Panc1 (cell line): Measurements from ENCODE around the gene TTC28. TPM values are rescaled to one million over a fixed set of nuclear protein-coding genes. Genes with fewer than 3 reads are reported as not detected.

Source experiments
- ATAC-seq: fragments of 200-7000 bp; cut with Tn5 transposase; 2 replicates; pipeline ENCODE4 v1.9.1; 2020; ENCODE audit warnings: mild to moderate bottlenecking, moderate library complexity
- BruUV-seq: library from RNA; stranded (reverse); fragments of 400-500 nt; replicated peaks from 2 replicates; lab custom pipeline; 2021; lab: Mats Ljungman, UMichigan
- CTCF ChIA-PET: fragments of 300-600 bp; sonication (Branson Sonifier 250); formaldehyde crosslinking; loops from one replicate; lab custom pipeline; 2022; ENCODE audit warnings: antibody characterized with exemption; lab: Charles Lee
- POLR2A ChIA-PET: fragments of 300-600 bp; sonication (Branson Sonifier 250); formaldehyde crosslinking; loops from one replicate; lab custom pipeline; 2022; ENCODE audit warnings: antibody characterized with exemption; lab: Charles Lee
- DNase-seq: peaks from one replicate; pipeline ENCODE4 v3.0.0-alpha.2; 2010; ENCODE audit warnings: low read depth, low spot score
- H3K27ac ChIP-seq: 2 replicates; pipeline ENCODE4 v1.5.1; 2011; ENCODE audit warnings: mild to moderate bottlenecking, low read length, inconsistent platforms
- H3K27me3 ChIP-seq: fragments of 200-500 bp; sonication (Bioruptor generic); 2 replicates; pipeline ENCODE4 v1.6.0; 2014; ENCODE audit warnings: low read length, inconsistent platforms; ENCODE audit not compliant: control insufficient read depth, insufficient read depth
- H3K36me3 ChIP-seq: fragments of 200-500 bp; sonication (Bioruptor generic); 2 replicates; pipeline ENCODE4 v1.5.1; 2014; ENCODE audit warnings: inconsistent platforms, mild to moderate bottlenecking, low read length, moderate library complexity; ENCODE audit not compliant: control insufficient read depth, insufficient read depth
- H3K4me1 ChIP-seq: 2 replicates; pipeline ENCODE4 v1.5.1; 2011; ENCODE audit warnings: inconsistent platforms, mild to moderate bottlenecking, low read length, moderate library complexity; ENCODE audit not compliant: control insufficient read depth, insufficient read depth
- H3K4me3 ChIP-seq, 2 experiments: 2 replicates each; pipeline ENCODE4 v1.5.1; 2011 to 2012; ENCODE audit warnings: low read depth in 2 of 2, low read length in 2 of 2, mild to moderate bottlenecking in 2 of 2, inconsistent platforms in 1 of 2, moderate library complexity in 1 of 2
- H3K9me3 ChIP-seq: fragments of 200-500 bp; sonication (Bioruptor generic); 2 replicates; pipeline ENCODE4 v1.5.1; 2014; ENCODE audit warnings: low read depth, mild to moderate bottlenecking, inconsistent platforms, low read length, moderate library complexity; ENCODE audit not compliant: control insufficient read depth, insufficient read depth
- POLR2AphosphoS5 ChIP-seq: IDR thresholded peaks from 2 replicates; pipeline ENCODE4 v1.6.1; 2012; ENCODE audit warnings: mild to moderate bottlenecking, low read depth, low read length, moderate library complexity
- SIN3A ChIP-seq: IDR thresholded peaks from 2 replicates; pipeline ENCODE4 v1.6.1; 2012; ENCODE audit warnings: low read depth, mild to moderate bottlenecking, low read length, moderate library complexity, borderline replicate concordance; ENCODE audit not compliant: insufficient read depth
- TCF7L2 ChIP-seq: IDR thresholded peaks from 2 replicates; pipeline ENCODE4 v1.6.1; 2011; ENCODE audit warnings: mild to moderate bottlenecking, low read depth, low read length, inconsistent platforms
- in situ Hi-C: cut with HindIII; loops from 2 replicates; pipeline ENCODE4 v1.10.0; 2016; ENCODE audit warnings: low sequenced_read_pairs, low pct_unique_long_range_greater_than_20kb
- intact Hi-C: fragments of 100-400 bp; cut with micrococcal nuclease; formaldehyde crosslinking; loops from one replicate; pipeline ENCODE4 v1.10.0; 2022; ENCODE audit not compliant: unreplicated experiment
- total RNA-seq: library from RNA; stranded (reverse); gene quantifications from one replicate; pipeline ENCODE4 v1.2.1, GENCODE V29; 2021; ENCODE audit not compliant: unreplicated experiment
- TF ChIP-seq, protein P1 (sequence below), 2 experiments: IDR thresholded peaks; 2 replicates each; pipeline ENCODE4 v1.6.1; 2011 to 2012; ENCODE audit warnings: low read depth in 2 of 2, control low read depth in 1 of 2, low read length in 1 of 2, mild to moderate bottlenecking in 1 of 2, moderate library complexity in 1 of 2; ENCODE audit not compliant: insufficient read depth in 1 of 2
- TF ChIP-seq, protein P2 (sequence below): fragments of 450-650 bp; IDR thresholded peaks from 2 replicates; pipeline ENCODE4 v1.5.1; 2017; ENCODE audit warnings: mild to moderate bottlenecking

Gene TTC28
- total RNA-seq, 1 experiment from 2014 or later, result 24.8 TPM

DNA sequence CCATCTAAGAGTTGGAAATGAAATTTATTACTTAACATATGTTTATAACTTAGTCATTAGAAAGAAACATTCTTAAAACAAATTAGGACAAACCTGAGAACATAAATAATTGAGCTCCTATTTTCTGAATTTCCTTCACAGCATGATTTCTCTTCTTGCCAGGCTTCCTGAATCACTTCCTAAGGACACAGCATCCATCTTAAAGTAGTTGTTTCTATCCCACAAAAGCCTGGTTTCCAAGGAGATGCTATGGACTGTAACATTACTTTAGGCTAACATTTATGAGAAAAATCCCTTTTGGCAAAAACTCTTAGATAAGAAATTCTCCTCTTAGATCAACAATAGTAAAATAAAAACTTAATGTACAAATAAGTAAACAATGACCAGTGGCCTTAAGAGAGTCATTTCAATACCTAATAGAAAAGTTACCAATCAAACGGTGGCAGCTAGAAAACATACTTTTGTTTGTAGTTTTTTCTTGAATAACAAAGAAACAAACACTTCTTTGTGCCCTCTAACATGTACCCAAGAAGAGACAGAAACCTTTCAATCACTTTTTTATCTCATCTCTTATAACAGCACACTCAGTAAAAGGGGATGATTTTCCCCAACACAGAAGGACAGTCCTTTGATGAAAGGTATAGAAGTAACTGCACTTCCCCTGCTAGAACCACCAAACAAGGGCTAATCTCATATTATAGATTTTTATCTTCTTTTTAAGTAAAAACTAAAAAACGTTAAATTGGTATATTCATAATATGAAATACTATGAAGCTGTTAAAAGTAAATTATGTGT is 74.5 kb downstream of the TTC28 start:
- in situ Hi-C loops, result no loop called here
- intact Hi-C loops, result loop anchor here (5.0 kb wide), 1 partner anchor 222 kb away; no protein-coding TSS in a partner anchor
- BruUV-seq, result TSS peak; percentile 30
- Histone ChIP-seq H3K4me1 (no peaks in the 10 kb centered on the region), H3K4me3 (no peak overlapping the region), H3K36me3 (no peaks in the 10 kb centered on the region), H3K27me3 (no peaks in the 10 kb centered on the region), H3K9me3 (no peaks in the 10 kb centered on the region), H3K27ac (no peak overlapping the region)
- TF ChIP-seq TCF7L2 (no peak), SIN3A (no peak), POLR2AphosphoS5 (no peak)
- TF ChIP-seq, protein P1, sequence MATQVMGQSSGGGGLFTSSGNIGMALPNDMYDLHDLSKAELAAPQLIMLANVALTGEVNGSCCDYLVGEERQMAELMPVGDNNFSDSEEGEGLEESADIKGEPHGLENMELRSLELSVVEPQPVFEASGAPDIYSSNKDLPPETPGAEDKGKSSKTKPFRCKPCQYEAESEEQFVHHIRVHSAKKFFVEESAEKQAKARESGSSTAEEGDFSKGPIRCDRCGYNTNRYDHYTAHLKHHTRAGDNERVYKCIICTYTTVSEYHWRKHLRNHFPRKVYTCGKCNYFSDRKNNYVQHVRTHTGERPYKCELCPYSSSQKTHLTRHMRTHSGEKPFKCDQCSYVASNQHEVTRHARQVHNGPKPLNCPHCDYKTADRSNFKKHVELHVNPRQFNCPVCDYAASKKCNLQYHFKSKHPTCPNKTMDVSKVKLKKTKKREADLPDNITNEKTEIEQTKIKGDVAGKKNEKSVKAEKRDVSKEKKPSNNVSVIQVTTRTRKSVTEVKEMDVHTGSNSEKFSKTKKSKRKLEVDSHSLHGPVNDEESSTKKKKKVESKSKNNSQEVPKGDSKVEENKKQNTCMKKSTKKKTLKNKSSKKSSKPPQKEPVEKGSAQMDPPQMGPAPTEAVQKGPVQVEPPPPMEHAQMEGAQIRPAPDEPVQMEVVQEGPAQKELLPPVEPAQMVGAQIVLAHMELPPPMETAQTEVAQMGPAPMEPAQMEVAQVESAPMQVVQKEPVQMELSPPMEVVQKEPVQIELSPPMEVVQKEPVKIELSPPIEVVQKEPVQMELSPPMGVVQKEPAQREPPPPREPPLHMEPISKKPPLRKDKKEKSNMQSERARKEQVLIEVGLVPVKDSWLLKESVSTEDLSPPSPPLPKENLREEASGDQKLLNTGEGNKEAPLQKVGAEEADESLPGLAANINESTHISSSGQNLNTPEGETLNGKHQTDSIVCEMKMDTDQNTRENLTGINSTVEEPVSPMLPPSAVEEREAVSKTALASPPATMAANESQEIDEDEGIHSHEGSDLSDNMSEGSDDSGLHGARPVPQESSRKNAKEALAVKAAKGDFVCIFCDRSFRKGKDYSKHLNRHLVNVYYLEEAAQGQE (IDR thresholded peaks at IDR 0.05; ENCODE audit: insufficient read depth in 1 of 2, low read depth in 2 of 2, low read length in 1 of 2), result no peak
- TF ChIP-seq, protein P2, sequence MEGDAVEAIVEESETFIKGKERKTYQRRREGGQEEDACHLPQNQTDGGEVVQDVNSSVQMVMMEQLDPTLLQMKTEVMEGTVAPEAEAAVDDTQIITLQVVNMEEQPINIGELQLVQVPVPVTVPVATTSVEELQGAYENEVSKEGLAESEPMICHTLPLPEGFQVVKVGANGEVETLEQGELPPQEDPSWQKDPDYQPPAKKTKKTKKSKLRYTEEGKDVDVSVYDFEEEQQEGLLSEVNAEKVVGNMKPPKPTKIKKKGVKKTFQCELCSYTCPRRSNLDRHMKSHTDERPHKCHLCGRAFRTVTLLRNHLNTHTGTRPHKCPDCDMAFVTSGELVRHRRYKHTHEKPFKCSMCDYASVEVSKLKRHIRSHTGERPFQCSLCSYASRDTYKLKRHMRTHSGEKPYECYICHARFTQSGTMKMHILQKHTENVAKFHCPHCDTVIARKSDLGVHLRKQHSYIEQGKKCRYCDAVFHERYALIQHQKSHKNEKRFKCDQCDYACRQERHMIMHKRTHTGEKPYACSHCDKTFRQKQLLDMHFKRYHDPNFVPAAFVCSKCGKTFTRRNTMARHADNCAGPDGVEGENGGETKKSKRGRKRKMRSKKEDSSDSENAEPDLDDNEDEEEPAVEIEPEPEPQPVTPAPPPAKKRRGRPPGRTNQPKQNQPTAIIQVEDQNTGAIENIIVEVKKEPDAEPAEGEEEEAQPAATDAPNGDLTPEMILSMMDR, result no peak
- ATAC-seq (no peak), DNase-seq (no peak)
- POLR2A ChIA-PET, result no interaction called here
- CTCF ChIA-PET, result no interaction called here

GRCh38 chr22:28601915-28602314 is 77.7 kb downstream of the TTC28 start:
- H3K27me3 ChIP-seq, result no peaks in the 10 kb centered on the region

More at GRCh38 chr22:28601915-28602314, 77.7 kb downstream of the TTC28 start:
- no peaks in the 10 kb centered on the region for H3K36me3 ChIP-seq
- no peak for ATAC-seq
- H3K4me3 ChIP-seq, result no peak overlapping the region
- CTCF ChIA-PET, result interaction anchor here (0.6 kb wide), 1 partner anchor 219 kb away, joined by 3 read pairs; no protein-coding TSS in a partner anchor
- POLR2A ChIA-PET, result interaction anchor here (0.5 to 0.6 kb wide), 2 partner anchors 14 to 138 kb away, joined by 3 to 7 read pairs; no protein-coding TSS in a partner anchor
- intact Hi-C loops, result loop anchor here (5.0 kb wide), 1 partner anchor 225 kb away; no protein-coding TSS in a partner anchor
- no peaks in the 10 kb centered on the region for H3K9me3 ChIP-seq
- no peaks in the 10 kb centered on the region for H3K4me1 ChIP-seq
- BruUV-seq, result no TSS peak
- no peak overlapping the region for H3K27ac ChIP-seq
- in situ Hi-C loops, result no loop called here
- TF ChIP-seq, protein P1 (IDR thresholded peaks at IDR 0.05; ENCODE audit: insufficient read depth in 1 of 2, low read depth in 2 of 2, low read length in 1 of 2), result no peak
- TF ChIP-seq TCF7L2, result no peak
- TF ChIP-seq POLR2AphosphoS5, result no peak
- TF ChIP-seq SIN3A, result no peak
- TF ChIP-seq, protein P2, result no peak
- no peak for DNase-seq
